HG03175 (cell line): Measurements from ENCODE around the gene ZBTB42.
"Not testable (repeated sequence)": the region's sequence is repeated elsewhere in the genome, so short reads cannot be mapped to it uniquely, and the experiment has no call there.

Experiments used
- ATAC-seq: cut with Tn5 transposase; IDR thresholded peaks from one replicate; pipeline ENCODE4 v1.9.1; 2021; ENCODE audit warnings: mild to moderate bottlenecking, moderate library complexity; ENCODE audit not compliant: unreplicated experiment

Gene ZBTB42

DNA sequence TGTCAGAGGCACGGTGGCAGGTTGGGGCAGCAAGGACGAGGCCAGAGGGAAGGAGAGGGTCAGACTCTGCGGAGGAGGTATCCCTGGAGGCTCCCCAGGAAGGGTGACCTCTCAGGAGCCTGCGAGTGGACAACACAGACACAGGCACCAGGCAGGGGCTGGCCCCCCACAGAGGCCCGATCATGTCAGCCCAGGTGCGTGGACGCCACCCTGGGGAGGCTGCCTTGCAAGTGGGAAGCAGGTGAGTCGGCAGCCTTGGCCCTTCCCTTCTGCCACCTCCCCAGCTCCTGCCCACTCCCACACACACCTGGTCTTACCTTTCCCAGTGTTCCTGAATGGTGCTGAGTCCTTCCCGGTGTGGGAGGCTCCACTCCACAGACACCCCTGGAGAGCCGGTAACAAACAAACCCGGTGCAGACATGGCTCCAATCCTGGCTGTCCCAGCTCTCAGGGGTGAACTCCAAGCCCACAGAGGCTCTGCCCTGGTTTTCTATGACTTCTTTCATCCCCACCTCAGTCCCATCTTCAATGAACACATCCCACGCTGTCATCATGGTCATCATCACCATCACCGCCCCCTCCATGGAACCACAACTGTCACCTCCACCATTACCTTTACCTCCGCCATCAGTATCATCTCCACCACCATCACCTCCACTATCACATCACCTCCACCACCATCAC lies 5.2 kb downstream of the ZBTB42 start:
- no peak for ATAC-seq

DNA sequence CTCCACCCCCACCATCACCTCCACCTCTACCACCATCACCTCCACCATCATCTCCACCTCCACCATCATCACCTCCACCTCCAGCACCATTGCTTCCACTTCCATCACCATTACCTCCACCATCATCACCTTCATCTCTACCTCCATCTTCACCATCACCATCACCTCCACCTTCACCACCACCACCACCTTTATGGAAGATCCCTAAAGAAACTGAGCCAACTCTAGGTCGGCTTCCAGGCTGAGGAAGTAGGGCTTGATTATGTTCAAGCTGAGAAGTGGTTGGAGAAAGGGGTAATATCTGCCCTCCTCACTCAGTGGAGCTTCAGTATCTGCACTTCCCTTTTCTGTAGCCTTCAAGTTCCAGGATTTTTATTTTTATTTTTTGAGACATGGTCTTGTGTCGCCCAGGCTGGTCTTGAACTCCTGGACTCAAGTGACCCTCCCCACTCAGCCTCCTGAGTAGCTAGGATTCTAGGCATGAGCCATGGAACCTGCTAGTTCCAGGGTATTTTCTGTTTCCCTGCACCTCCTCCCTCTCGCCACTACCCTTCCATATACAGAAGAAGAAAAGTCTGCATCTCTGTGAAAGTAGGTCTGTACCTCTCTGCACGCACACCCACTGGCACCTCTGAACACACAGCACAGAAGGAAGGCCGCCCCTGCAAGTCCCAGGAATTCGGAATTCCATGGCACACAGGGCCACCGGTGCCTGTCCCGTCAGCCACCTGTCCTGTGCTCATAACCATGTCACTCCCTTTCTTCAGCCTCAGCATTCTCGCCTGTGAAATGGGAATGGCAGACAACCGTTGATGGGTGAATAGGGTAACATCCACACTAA lies 5.9 kb downstream of the ZBTB42 start:
- ATAC-seq, result no peak

DNA sequence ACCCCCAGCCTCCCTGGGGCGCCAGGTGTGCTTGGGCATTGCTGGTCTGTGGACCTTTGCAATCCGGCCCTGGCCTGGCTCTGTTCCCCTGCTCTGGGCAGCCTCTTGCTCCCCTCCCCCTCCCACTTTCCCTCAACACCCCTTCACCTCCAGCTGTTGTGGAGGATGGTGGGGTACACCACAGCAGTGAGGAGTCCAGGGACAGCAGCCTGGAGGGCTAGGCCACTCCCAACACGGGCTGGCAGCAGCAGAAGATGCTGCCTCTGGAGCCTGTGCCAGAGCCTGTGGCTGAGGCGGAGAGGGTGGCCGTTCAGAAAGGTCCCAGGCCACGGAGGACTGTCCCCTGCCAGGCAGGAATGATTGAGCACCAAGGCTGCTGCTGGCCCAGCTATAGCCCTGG lies 7.6 kb downstream of the ZBTB42 start:
- no peak for ATAC-seq

DNA sequence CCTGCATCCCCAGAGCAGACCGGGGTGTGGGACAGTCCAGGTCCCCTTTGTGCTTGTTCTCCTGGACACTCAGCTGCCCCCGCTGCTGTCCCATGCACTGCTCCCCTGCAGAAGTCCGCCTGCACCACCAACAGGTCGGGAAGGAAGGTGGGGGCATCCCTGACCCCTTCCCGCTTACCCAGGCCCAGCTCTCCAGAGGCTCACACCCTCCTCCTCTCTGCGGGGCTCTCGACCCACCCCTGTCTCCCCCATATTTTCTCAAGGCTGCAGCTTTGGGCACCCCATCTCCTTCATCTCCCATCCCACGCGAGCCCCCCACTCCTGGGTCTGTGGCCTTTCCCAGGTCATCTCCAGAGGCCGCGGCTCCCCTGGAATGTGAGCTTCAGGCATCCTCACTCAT lies 9.4 kb downstream of the ZBTB42 start:
- no peak for ATAC-seq

DNA sequence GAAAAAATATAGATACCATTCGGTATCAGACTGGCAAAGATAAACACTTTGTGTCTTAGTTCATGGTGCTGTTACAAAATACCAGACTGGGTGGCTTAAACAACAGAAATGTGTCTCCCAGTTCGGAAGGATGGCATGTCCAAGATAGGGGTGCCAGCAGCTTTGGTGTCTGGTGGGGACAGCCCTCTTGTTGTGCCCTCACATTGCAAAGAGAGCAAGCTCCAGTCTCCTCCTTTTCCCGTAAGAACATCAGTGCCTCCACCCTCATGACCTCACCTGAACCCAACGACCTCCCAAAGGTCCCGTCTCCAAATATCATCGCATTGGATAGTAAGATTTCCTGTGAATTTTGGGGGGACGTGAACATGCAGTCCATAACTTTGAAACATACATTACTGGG lies 12.4 kb downstream of the ZBTB42 start:
- no peak for ATAC-seq

DNA sequence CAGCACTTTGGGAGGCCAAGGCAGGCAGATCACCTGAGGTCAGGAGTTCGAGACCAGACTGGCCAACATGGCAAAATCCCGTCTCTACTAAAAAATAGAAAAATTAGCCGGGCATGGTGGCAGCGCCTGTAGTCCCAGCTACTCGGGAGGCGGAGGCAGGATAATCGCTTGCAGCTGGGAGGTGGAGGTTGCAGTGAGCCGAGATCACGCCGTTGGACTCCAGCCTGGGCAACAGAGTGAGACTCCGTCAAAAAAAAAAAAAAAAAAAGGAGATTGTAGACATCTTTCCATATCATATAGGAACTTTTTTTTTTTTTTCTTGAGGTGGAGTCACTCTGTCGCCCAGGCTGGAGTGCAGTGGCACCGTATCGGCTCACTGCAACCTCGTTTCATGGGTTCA lies 13.8 kb downstream of the ZBTB42 start:
- not testable (repeated sequence) for ATAC-seq

DNA sequence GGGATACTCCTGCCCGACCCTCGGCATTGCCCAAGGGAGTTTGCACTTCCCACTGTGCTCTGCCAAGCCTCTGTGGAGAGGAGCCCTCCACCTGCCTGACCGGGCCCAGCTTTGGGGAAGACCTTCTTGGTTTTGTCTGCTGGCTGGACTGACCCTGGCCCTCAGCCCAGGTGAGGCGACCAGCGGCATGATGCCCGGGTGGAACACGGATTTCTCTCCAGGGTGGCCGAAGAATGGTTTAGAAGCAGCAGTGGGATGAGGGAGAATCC lies 15.6 kb downstream of the ZBTB42 start:
- ATAC-seq, result no peak

DNA sequence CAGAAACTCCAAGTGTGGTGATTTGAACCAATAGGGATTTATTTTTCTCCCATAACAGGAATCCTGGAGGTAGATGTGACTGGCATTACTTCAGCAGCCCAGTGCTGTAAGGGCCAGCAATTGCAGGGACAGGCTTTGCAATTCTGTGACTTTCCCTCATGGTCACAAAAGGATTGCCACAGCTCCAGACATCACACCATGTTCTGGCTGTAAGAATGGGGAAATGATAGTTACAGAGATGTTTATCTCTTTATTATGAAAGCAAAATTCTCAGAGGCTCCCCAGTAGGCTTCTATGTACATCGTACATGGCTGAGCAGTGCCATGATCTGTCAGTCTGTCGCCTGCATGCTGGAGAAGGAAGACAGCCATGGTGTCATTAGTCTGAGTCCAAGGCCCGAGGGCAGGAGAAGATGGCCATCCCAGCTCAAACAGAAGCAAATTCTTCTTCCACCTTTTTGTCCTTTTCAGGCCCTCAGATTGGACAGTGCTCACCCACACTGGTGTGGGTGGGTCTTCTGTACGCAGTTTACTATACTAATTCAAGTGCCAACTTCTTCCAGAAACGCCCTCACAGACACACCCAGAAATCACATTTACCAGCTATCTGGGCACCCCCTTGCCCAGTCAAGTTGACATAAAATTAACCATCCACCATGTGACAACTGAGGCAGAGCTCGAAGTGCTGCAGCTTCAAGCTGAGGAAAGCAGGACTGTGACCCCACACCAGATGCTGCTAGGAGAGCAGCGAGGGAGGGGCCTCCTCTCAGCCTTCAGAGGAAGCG lies 17.2 kb downstream of the ZBTB42 start:
- ATAC-seq, result no peak

DNA sequence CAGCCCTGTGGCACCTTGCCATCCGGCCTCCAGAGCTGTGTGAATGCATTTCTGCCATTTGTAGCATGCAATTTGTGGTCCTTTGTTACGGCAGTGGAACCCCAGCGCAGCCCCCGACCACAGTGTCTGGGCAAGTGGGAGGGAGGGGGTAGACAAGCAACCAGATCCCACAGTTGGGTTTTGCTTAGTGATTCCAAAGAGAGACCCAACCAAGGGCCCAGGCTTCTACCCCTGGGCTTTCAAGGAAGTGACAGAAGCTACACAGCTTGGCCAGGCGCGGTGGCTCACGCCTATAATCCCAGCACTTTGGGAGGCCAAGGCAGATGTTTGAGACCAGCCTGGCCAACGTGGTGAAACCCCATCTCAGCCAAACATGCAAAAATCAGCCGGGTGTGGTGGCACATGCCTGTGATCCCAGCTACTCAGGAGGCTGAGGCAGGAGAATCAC lies 17.8 kb downstream of the ZBTB42 start:
- ATAC-seq, result no peak

DNA sequence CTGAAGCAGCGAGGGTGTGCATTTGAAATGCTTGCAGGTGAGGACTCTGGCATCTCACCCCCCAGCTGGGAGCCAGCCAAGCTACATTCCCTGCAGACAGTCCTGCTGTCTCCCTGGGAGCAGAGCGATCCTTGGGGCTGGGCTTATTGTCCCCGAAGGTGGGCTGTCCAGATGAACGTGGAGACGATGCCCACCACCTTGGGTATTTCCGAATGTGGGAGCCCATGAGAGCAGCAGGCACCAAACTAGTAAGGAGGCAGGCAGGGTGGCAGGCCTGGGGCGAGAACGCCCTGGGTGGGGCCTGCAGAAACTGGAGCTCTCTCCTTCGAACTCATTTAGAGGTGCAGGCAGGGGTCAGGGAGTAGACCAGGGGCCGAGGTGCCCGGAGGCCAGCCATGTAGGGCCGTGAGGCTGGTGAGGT lies 18.5 kb downstream of the ZBTB42 start:
- no peak for ATAC-seq

DNA sequence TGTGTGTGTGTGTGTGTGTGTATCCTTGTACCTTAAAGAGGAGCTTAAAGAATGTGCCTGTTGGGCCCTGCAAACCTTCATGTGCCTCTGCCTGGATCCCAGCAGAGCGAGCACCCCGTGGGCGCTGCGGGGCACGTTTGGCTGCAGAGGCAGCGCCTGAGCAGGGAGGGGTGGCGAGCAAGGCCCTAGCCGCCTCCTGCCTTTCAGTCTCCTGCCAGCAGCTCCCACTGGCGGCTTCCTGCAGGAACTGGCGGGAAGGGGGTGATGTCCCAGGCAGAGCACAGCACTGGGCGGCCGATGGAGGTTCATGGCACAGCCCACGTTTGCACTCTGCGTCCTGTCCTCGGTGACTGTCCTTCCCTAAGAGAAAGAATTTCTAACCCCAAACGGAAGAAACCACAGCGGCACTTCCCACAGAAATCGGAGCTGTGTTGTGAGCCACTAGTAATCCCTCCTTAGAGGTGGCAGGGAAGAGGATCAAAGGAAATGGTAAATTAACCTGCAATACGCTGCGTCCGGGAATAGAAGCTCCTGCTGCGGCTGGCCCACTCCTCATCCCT lies 19.8 kb downstream of the ZBTB42 start:
- no peak for ATAC-seq

DNA sequence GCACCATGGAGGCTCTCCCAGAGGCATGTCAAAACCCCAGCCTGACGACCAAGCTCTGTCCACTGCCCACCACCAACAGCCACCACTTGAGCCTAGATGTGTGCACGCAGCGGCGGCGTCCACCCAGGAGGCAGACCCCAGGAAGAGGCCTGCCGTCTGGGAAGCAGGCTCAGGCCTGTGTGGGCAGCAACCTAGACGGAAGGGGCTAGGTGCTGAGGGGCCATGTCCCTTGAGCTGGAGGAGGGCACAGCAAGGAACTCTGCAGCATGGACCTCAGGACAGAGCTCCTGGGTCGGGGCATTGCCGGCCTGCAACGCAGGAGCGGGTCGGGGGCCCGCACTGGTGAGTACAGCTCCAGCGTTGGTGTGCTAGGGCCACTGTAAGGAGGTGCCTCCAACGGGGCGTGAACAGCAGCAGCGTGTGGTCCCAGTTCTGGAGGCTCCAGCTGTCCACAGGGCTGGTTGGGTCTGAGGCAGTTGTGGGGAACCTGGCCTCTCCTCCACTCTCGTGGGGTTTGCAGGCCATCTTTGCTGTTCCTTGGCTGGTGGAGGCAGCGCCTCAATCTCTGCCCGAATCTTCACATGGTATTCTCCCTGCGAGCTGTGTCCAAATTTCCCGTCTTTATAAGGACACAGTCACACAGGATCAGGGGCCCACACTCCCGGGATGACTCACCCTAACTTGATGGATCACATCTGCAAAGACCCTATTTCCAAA lies 20.5 kb downstream of the ZBTB42 start:
- ATAC-seq, result no peak

DNA sequence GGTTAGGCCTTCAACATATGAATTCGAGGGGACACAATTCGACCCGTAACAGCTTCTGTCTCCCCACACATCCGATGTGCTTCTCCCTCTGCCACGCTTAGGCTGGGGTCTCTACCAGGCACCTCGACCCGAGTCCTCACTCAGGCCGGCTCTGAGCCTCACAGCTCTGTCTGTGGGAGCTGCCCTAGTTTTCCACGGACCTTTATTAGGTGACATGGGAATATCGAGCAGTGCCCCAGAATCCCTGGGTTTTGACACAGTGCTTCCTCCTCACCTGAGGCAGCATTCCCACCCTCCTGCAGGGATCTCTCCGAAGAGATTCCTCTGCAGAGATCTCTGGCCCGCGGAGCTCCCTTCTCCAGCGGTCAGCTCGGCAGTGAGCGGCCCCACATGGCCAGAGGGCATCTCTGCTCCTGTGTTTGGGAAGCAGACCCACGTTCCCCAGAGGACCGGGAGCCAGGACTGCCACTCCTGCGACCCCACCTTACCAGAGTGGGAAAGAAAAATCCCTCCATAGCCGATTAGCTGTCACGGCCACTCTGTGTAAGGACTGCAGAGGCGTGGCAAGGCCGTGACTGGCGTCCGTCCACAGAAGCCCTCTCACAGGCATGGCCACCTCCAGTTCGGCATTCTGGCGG lies 21.2 kb downstream of the ZBTB42 start:
- no peak for ATAC-seq

DNA sequence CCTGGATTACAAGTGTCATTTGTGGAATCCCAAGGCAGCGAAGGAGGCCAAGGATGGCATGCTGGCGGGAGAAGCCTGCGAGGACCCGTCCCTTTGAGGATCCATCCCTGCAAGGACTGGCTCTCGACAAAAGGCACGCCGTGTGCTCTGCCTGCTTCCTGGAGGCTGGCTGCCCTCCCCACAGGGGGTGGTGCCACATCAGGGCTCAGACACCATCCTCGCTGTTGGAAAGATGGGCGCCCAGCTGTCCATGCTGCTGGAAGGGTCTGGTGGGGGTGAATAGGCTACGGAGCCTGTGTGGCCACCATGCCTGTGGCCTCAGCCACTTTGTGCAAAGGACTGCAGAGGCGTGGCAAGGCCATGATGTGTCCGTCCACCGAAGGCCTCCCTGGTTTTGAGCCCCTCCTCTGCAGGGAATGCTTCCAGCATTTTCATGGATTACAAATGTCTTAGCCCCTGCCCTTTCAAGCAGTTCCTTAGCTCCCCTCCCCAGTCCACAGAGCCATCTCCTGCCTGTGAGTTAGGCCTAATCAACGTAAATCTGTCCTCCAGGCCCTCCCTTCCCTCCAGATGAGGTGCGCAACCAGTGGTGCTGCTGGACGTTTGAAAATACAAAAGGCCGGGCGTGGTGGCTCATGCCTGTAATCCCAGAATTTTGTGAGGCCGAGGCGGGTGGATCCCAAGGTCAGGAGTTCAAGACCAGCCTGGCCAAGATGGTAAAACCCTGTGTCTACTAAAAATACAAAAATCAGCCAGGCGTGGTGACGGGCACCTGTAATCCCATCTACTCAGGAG lies 22.1 kb downstream of the ZBTB42 start:
- ATAC-seq, result no peak

DNA sequence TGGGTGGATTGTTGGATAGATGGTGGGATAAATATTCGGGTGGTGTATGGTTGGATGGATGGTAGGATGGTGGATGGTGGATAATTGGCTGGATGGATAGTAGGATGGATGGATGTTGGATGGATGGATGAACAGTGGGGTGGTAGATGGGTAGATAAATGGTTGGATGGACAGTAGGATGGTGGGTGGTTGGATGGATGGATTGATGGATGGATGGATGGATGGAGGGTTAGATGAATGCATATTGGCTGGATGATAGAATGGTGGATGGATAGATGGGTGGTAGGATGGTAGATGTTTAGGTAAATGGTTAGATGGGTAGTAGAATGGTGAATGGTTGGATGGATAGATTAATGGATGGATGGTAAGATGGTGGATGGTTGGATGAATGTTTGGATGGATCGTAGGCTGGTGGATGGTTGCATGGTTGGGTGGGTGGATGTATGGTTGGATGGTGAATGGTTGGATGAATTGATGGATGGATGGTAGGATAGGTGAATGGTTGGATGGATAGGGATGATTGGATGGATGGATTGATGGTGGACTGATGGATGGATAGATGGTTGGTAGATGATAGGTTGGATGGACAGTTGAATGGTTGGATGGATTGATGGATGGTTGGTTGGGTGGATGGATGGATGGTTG lies 23.6 kb downstream of the ZBTB42 start:
- no peak for ATAC-seq

DNA sequence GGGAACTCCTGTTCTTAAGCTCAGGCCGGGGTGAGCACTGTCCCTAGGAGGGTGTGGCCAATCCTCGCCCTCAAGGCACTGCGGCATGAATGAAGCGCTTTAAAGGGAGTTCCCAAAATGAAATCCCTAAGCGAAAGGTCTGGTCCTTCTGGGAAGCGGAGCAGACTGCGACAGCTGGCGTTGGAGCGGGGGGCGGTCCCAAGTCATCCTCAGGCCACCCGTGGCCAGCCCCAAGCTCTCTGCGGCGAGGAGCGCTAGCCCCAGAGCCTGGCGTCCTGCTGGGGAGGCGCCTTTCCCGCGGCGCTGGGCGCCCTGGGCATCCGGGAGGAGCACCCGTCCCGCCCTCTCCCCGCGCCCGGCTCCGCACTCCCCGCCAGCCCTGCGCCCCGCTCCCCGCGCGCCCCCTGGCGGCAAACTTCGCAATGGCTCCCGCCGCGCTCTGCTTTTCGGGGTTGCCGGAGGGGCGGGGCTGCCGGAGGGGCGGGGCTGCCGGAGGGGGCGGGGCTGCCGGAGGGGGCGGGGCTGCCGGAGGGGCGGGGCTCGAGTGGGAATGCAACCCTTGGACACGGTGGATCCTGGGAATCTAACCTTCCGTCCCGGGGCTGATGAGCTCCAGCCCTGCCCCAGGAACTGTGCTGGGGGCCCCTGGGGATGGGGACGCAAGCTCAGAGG lies 25.4 kb downstream of the ZBTB42 start:
- peak; percentile 77 for ATAC-seq

DNA sequence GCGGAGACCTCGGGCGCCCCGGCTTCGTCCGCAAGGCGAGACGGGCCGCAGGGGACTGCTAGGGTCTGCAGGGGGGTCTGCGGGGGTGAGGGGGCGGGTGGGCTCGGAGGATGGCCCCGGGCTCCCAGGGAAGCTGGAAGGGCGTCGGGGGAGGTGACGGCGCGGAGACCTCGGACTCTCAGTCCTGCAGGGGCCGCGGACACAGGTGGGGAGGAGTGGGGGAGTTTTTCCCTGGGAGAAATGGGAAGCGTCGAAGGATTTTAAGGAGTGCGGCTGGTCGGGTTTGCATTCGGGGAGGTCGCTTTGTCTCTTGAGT lies 25.9 kb downstream of the ZBTB42 start:
- no peak for ATAC-seq

DNA sequence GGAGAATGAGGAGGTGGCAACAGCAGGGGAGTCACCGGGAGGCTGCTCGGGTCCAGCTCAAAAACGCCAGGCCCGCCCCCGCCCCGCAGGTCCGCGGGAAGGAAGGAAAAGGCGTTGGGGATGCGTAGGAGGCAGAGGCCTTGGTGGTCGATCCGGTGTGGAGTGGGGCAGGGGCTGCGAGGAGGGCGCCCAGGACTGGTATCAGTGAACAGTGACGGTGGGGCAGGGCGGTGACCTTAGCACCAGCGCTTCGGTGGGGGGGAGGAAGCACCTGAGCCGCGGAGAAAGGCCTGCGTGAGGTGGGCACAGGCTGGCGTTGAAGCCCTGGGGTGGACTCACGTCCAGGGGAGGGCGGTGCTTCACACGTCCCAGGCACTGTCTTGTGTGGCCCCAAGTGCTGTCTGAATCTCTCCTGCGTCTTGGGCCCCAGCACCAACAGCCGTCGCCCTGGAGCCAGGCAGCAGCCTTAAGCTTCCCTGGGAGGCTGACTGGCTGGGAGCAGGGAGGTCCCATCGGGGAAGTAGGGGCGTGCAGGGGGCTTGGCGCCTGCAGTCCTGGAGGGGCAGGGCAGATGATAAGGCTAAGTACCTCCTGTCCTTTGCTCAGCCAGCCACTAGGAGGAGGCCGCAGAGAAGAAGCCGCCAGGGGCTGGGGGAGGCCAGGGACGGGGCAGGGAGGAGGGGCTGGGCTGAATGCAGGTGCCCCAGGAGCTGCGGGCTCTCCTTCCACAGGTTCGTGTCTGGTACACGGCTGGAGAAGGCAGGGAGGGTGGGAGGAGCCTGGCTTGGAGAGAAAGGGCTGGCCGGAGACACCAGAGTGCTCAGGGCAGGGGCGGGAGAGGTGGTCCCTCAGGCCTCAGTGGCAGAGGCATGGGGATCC lies 26.5 kb downstream of the ZBTB42 start:
- peak; percentile 41 for ATAC-seq
